HCT116 (cell line): ENCODE measurements around the gene ACP1. TPM values are rescaled to one million over a fixed set of nuclear protein-coding genes. Genes with fewer than 3 reads are reported as not detected.

Experiments used
- ATAC-seq: fragments of 200-7000 bp; cut with Tn5 transposase; 2 replicates; pipeline ENCODE4 v1.9.1; 2020; ENCODE audit warnings: mild to moderate bottlenecking, moderate library complexity
- BruUV-seq: library from RNA; stranded (reverse); fragments of 400-500 nt; replicated peaks from 2 replicates; lab custom pipeline; 2021; lab: Mats Ljungman, UMichigan
- CTCF ChIA-PET: fragments of 300-600 bp; sonication (Branson Sonifier 250); formaldehyde crosslinking; loops from one replicate; lab custom pipeline; 2021; ENCODE audit warnings: antibody characterized with exemption; lab: Charles Lee
- POLR2A ChIA-PET: fragments of 300-600, 350-600 bp; sonication (Branson Sonifier 250); formaldehyde crosslinking; loops from one replicate; lab custom pipeline; 2021; ENCODE audit warnings: antibody characterized with exemption; lab: Charles Lee
- RAD21 ChIA-PET, 2 experiments: fragments of 300-600 bp; sonication (Branson Sonifier 250); formaldehyde crosslinking; loops; one replicate each; lab custom pipeline; 2023; ENCODE audit warnings: low total read pairs in 2 of 2; ENCODE audit not compliant: uncharacterized antibody in 2 of 2, unreplicated experiment in 2 of 2, low non-redundant PET in 1 of 2; lab: Charles Lee
- DNase-seq: peaks from one replicate; pipeline ENCODE4 v3.0.0-alpha.2; 2010; ENCODE audit warnings: low read depth, low spot score
- H2AFZ ChIP-seq: fragments of 200-600 bp; shearing (Covaris generic), sonication (generic); 2 replicates; pipeline ENCODE4 v1.6.1; 2017; ENCODE audit warnings: low read depth, mixed run types, mixed read lengths, antibody characterized with exemption, low read length; ENCODE audit not compliant: poor library complexity, severe bottlenecking
- H3K27ac ChIP-seq: 2 replicates; pipeline ENCODE4 v1.5.1; 2012; ENCODE audit warnings: low read depth, low read length
- H3K27me3 ChIP-seq: fragments of 200-600 bp; sonication (generic); 2 replicates; pipeline ENCODE4 v1.6.1; 2016; ENCODE audit warnings: mixed run types, low read length, mixed read lengths; ENCODE audit not compliant: insufficient read depth
- H3K36me3 ChIP-seq, 2 experiments: fragments of 200-500 bp in 1 of 2; fragments of 200-600 bp in 1 of 2; sonication (Bioruptor generic) in 1 of 2; sonication (generic) in 1 of 2; 2 replicates each; pipeline versions ENCODE4 v1.5.1 to v1.6.1; 2014 to 2016; ENCODE audit warnings: low read length in 2 of 2, inconsistent platforms in 1 of 2, mixed read lengths in 1 of 2, mixed run types in 1 of 2; ENCODE audit not compliant: insufficient read depth in 2 of 2, control insufficient read depth in 1 of 2
- H3K4me1 ChIP-seq, 2 experiments: fragments of 200-600 bp in 1 of 2; sonication (generic) in 1 of 2; 2 replicates each; pipeline versions ENCODE4 v1.5.1 to v1.6.1; 2012 to 2017; ENCODE audit warnings: low read length in 2 of 2, inconsistent platforms in 1 of 2, mild to moderate bottlenecking in 1 of 2, mixed read lengths in 1 of 2, mixed run types in 1 of 2, moderate library complexity in 1 of 2; ENCODE audit not compliant: insufficient read depth in 2 of 2, control insufficient read depth in 1 of 2
- H3K4me2 ChIP-seq: fragments of 200-600 bp; sonication (generic); 2 replicates; pipeline ENCODE4 v1.6.1; 2017; ENCODE audit warnings: mixed run types, low read length, mixed read lengths
- H3K4me3 ChIP-seq, 2 experiments: fragments of 200-600 bp in 1 of 2; sonication (generic) in 1 of 2; replicated peaks in 1 of 2; 2 replicates each; pipeline ENCODE4 v1.5.1; 2011 to 2016; ENCODE audit warnings: low read length in 2 of 2, control low read depth in 1 of 2, low read depth in 1 of 2, mild to moderate bottlenecking in 1 of 2, mixed read lengths in 1 of 2, mixed run types in 1 of 2
- H3K79me2 ChIP-seq: fragments of 200-600 bp; sonication (generic); 2 replicates; pipeline ENCODE4 v1.6.1; 2017; ENCODE audit warnings: mild to moderate bottlenecking, mixed run types, low read length, moderate library complexity, mixed read lengths; ENCODE audit not compliant: insufficient read depth
- H3K9ac ChIP-seq: fragments of 200-600 bp; sonication (generic); 2 replicates; pipeline ENCODE4 v1.6.1; 2016; ENCODE audit warnings: low read length, mixed read lengths
- H3K9me2 ChIP-seq: fragments of 200-600 bp; sonication (generic), shearing (Covaris generic); 2 replicates; pipeline ENCODE4 v1.6.1; 2017; ENCODE audit warnings: mixed run types, mild to moderate bottlenecking, moderate library complexity; ENCODE audit not compliant: insufficient read depth
- H3K9me3 ChIP-seq, 2 experiments: fragments of 200-500 bp in 1 of 2; fragments of 200-600 bp in 1 of 2; sonication (Bioruptor generic) in 1 of 2; sonication (generic) in 1 of 2; 2 replicates each; pipeline ENCODE4 v1.6.1; 2014 to 2017; ENCODE audit warnings: low read length in 2 of 2, mixed read lengths in 2 of 2, inconsistent platforms in 1 of 2, low read depth in 1 of 2, mild to moderate bottlenecking in 1 of 2, mixed run types in 1 of 2, moderate library complexity in 1 of 2; ENCODE audit not compliant: control insufficient read depth in 1 of 2, insufficient read depth in 1 of 2
- H4K20me1 ChIP-seq: fragments of 200-600 bp; sonication (generic), shearing (Covaris generic); 2 replicates; pipeline ENCODE4 v1.6.1; 2017; ENCODE audit warnings: mixed run types, mild to moderate bottlenecking, moderate library complexity; ENCODE audit not compliant: insufficient read depth
- CEBPB ChIP-seq: IDR thresholded peaks from 2 replicates; pipeline ENCODE4 v1.6.1; 2012; ENCODE audit warnings: low read depth
- ELF1 ChIP-seq: IDR thresholded peaks from 2 replicates; pipeline ENCODE4 v1.6.1; 2012; ENCODE audit warnings: low read depth, borderline replicate concordance
- EZH2 ChIP-seq: fragments of 200-600 bp; sonication (generic); IDR thresholded peaks from 2 replicates; pipeline ENCODE4 v1.6.1; 2017; ENCODE audit warnings: antibody characterized with exemption, mixed run types
- EZH2phosphoT487 ChIP-seq: fragments of 200-600 bp; IDR thresholded peaks from 2 replicates; pipeline ENCODE4 v1.6.1; 2018; ENCODE audit warnings: antibody characterized with exemption, borderline replicate concordance
- FOSL1 ChIP-seq: IDR thresholded peaks from 2 replicates; pipeline ENCODE4 v1.6.1; 2012; ENCODE audit warnings: low read depth
- JUND ChIP-seq: IDR thresholded peaks from 2 replicates; pipeline ENCODE4 v1.6.1; 2012
- POLR2A ChIP-seq: IDR thresholded peaks from 2 replicates; pipeline ENCODE4 v1.7.0; 2011; ENCODE audit warnings: borderline replicate concordance; ENCODE audit not compliant: insufficient read depth, insufficient read length; ENCODE audit errors: extremely low read depth
- POLR2AphosphoS5 ChIP-seq: IDR thresholded peaks from 2 replicates; pipeline ENCODE4 v1.6.1; 2011; ENCODE audit warnings: mild to moderate bottlenecking, low read depth, low read length, moderate library complexity
- RAD21 ChIP-seq: IDR thresholded peaks from 2 replicates; pipeline ENCODE4 v1.6.1; 2012; ENCODE audit warnings: low read depth, mild to moderate bottlenecking
- SIN3A ChIP-seq: IDR thresholded peaks from 2 replicates; pipeline ENCODE4 v1.6.1; 2012; ENCODE audit warnings: low read depth
- SRF ChIP-seq: IDR thresholded peaks from 2 replicates; pipeline ENCODE4 v1.6.1; 2012; ENCODE audit warnings: low read depth
- YY1 ChIP-seq: IDR thresholded peaks from 2 replicates; pipeline ENCODE4 v1.6.1; 2011; ENCODE audit warnings: low read length, low read depth, moderate library complexity, mild to moderate bottlenecking; ENCODE audit not compliant: insufficient replicate concordance; ENCODE audit errors: extremely low read depth
- ZFX ChIP-seq: fragments of 450-650 bp; IDR thresholded peaks from 2 replicates; pipeline ENCODE4 v1.6.1; 2017
- intact Hi-C: fragments of 100-400 bp; cut with micrococcal nuclease; formaldehyde crosslinking; loops from 2 replicates; pipeline ENCODE4 v1.10.0; 2022
- total RNA-seq: library from RNA; stranded (reverse); gene quantifications from one replicate; pipeline ENCODE4 v1.2.1, GENCODE V29; 2021; ENCODE audit not compliant: unreplicated experiment
- TF ChIP-seq, protein P1 (sequence below), 3 experiments: fragments of 200-600 bp in 1 of 3; sonication (generic) in 1 of 3; IDR thresholded peaks in 2 of 3; conservative IDR thresholded peaks in 1 of 3; 2 replicates each; pipeline ENCODE4 v1.5.1; 2012 to 2017; ENCODE audit warnings: low read depth in 2 of 3, low read length in 2 of 3, antibody characterized with exemption in 1 of 3, borderline replicate concordance in 1 of 3, control low read depth in 1 of 3, mild to moderate bottlenecking in 1 of 3, mixed read lengths in 1 of 3, mixed run types in 1 of 3, moderate library complexity in 1 of 3; ENCODE audit not compliant: insufficient read depth in 1 of 3
- TF ChIP-seq, protein P2 (sequence below): IDR thresholded peaks from 2 replicates; pipeline ENCODE4 v1.6.1; 2012; ENCODE audit warnings: low read depth
- TF ChIP-seq, protein P3 (sequence below): IDR thresholded peaks from 2 replicates; pipeline ENCODE4 v1.6.1; 2011; ENCODE audit warnings: mild to moderate bottlenecking, low read length, moderate library complexity; ENCODE audit not compliant: insufficient replicate concordance; ENCODE audit errors: extremely low read depth
- TF ChIP-seq, protein P4 (sequence below): IDR thresholded peaks from 2 replicates; pipeline ENCODE4 v1.6.1; 2012

Gene ACP1
- total RNA-seq, 1 experiment from 2014 or later, result 113 TPM

DNA sequence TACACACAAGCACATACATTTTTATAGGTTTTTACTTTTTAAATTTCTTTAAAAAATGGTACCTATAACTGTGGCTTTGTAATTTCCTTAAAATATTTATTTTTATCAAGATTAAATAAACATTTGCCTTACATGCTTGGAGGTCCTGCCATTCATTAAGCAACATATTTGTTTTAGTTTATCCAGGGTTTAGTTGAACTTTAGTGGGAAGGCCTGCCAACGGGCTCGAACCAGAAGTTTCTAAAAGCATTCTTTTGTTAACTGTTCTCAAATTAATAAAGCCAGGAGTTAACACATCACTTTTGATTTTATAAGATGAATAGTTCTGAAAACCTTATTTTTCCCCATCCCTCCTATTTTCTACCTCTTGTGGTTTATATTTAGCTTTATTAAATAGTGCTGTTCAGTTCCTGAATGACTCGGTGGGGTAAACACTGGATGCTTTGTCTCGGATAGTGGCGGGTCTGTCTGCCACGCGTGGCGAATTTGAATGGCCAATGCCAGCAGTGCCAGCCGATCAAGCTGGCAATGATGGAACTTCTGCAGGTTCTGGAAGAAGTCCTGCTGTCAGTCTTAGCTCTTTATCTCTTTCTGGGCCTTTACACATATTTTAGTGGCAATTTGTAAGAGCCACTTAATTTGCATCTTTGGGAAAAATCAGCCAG lies 33.1 kb upstream of the ACP1 start:
- ChIA-PET RAD21 (no interaction called here), CTCF (no interaction called here), POLR2A (no interaction called here)
- H3K4me3 ChIP-seq, result no peak overlapping the region
- no peak overlapping the region for H3K4me2 ChIP-seq
- no peaks in the 10 kb centered on the region for H3K4me1 ChIP-seq
- ATAC-seq (no peak), DNase-seq (no peak)
- H2AFZ ChIP-seq, result no peak overlapping the region
- TF ChIP-seq JUND (no peak), SIN3A (no peak), POLR2AphosphoS5 (no peak), CEBPB (no peak), YY1 (no peak), EZH2phosphoT487 (no peak), SRF (no peak), FOSL1 (no peak), ELF1 (no peak), RAD21 (no peak), POLR2A (no peak), ZFX (no peak), EZH2 (no peak)
- TF ChIP-seq, protein P1, sequence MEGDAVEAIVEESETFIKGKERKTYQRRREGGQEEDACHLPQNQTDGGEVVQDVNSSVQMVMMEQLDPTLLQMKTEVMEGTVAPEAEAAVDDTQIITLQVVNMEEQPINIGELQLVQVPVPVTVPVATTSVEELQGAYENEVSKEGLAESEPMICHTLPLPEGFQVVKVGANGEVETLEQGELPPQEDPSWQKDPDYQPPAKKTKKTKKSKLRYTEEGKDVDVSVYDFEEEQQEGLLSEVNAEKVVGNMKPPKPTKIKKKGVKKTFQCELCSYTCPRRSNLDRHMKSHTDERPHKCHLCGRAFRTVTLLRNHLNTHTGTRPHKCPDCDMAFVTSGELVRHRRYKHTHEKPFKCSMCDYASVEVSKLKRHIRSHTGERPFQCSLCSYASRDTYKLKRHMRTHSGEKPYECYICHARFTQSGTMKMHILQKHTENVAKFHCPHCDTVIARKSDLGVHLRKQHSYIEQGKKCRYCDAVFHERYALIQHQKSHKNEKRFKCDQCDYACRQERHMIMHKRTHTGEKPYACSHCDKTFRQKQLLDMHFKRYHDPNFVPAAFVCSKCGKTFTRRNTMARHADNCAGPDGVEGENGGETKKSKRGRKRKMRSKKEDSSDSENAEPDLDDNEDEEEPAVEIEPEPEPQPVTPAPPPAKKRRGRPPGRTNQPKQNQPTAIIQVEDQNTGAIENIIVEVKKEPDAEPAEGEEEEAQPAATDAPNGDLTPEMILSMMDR (IDR thresholded peaks at IDR 0.05 in 2 of 3, conservative IDR thresholded peaks at IDR 0.05 in 1 of 3; ENCODE audit: borderline replicate concordance in 1 of 3, insufficient read depth in 1 of 3, low read depth in 2 of 3, low read length in 2 of 3), result no peak
- TF ChIP-seq, protein P2, sequence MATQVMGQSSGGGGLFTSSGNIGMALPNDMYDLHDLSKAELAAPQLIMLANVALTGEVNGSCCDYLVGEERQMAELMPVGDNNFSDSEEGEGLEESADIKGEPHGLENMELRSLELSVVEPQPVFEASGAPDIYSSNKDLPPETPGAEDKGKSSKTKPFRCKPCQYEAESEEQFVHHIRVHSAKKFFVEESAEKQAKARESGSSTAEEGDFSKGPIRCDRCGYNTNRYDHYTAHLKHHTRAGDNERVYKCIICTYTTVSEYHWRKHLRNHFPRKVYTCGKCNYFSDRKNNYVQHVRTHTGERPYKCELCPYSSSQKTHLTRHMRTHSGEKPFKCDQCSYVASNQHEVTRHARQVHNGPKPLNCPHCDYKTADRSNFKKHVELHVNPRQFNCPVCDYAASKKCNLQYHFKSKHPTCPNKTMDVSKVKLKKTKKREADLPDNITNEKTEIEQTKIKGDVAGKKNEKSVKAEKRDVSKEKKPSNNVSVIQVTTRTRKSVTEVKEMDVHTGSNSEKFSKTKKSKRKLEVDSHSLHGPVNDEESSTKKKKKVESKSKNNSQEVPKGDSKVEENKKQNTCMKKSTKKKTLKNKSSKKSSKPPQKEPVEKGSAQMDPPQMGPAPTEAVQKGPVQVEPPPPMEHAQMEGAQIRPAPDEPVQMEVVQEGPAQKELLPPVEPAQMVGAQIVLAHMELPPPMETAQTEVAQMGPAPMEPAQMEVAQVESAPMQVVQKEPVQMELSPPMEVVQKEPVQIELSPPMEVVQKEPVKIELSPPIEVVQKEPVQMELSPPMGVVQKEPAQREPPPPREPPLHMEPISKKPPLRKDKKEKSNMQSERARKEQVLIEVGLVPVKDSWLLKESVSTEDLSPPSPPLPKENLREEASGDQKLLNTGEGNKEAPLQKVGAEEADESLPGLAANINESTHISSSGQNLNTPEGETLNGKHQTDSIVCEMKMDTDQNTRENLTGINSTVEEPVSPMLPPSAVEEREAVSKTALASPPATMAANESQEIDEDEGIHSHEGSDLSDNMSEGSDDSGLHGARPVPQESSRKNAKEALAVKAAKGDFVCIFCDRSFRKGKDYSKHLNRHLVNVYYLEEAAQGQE, result no peak
- TF ChIP-seq, protein P3, sequence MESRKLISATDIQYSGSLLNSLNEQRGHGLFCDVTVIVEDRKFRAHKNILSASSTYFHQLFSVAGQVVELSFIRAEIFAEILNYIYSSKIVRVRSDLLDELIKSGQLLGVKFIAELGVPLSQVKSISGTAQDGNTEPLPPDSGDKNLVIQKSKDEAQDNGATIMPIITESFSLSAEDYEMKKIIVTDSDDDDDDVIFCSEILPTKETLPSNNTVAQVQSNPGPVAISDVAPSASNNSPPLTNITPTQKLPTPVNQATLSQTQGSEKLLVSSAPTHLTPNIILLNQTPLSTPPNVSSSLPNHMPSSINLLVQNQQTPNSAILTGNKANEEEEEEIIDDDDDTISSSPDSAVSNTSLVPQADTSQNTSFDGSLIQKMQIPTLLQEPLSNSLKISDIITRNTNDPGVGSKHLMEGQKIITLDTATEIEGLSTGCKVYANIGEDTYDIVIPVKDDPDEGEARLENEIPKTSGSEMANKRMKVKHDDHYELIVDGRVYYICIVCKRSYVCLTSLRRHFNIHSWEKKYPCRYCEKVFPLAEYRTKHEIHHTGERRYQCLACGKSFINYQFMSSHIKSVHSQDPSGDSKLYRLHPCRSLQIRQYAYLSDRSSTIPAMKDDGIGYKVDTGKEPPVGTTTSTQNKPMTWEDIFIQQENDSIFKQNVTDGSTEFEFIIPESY, result no peak
- TF ChIP-seq, protein P4, sequence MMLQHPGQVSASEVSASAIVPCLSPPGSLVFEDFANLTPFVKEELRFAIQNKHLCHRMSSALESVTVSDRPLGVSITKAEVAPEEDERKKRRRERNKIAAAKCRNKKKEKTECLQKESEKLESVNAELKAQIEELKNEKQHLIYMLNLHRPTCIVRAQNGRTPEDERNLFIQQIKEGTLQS, result no peak
- no peaks in the 10 kb centered on the region for H3K9me2 ChIP-seq
- H3K9ac ChIP-seq, result no peak overlapping the region
- H3K27ac ChIP-seq, result no peak overlapping the region
- H3K27me3 ChIP-seq, result no peaks in the 10 kb centered on the region
- H3K36me3 ChIP-seq, result no peaks in the 10 kb centered on the region; a peak in 2 of 4 replicates
- no TSS peak for BruUV-seq
- H3K79me2 ChIP-seq, result no peaks in the 10 kb centered on the region
- no peaks in the 10 kb centered on the region for H4K20me1 ChIP-seq
- no peaks in the 10 kb centered on the region for H3K9me3 ChIP-seq
- intact Hi-C loops, result no loop called here
